IMR-90 (cell line): ENCODE measurements around the gene TMEM237. TPM values are rescaled to one million over a fixed set of nuclear protein-coding genes. Genes with fewer than 3 reads are reported as not detected.

Experiments used
- ATAC-seq: fragments of 200-7000 bp; cut with Tn5 transposase; 2 replicates; pipeline ENCODE4 v1.9.1; 2020; ENCODE audit warnings: low read depth, mild to moderate bottlenecking, moderate library complexity
- BruUV-seq: library from RNA; stranded (reverse); fragments of 400-500 nt; replicated peaks from 2 replicates; lab custom pipeline; 2021; lab: Mats Ljungman, UMichigan
- CTCF ChIA-PET: fragments of 300-600 bp; formaldehyde crosslinking; extraction: SDS; loops from one replicate; lab custom pipeline; 2021; ENCODE audit warnings: antibody characterized with exemption; lab: Yijun Ruan, JAX
- POLR2A ChIA-PET: fragments of 300-600 bp; sonication (Branson Sonifier 250); formaldehyde crosslinking; loops from one replicate; lab custom pipeline; 2022; ENCODE audit warnings: antibody characterized with exemption; ENCODE audit not compliant: unreplicated experiment; lab: Charles Lee
- DNase-seq: peaks from one replicate; pipeline ENCODE4 v3.0.0; 2013
- H2AFZ ChIP-seq: replicated peaks from 2 replicates; pipeline ENCODE3; 2013; ENCODE audit warnings: low read length, mild to moderate bottlenecking; ENCODE audit not compliant: poor library complexity
- H2AK5ac ChIP-seq: 2 replicates; pipeline ENCODE4 v1.6.1; 2013; ENCODE audit warnings: low read depth, low read length, inconsistent platforms
- H2AK9ac ChIP-seq: replicated peaks from 2 replicates; pipeline ENCODE3; 2013; ENCODE audit warnings: mild to moderate bottlenecking, low read depth, low read length, moderate library complexity; ENCODE audit not compliant: poor library complexity
- H2BK120ac ChIP-seq: 2 replicates; pipeline ENCODE4 v1.6.1; 2013; ENCODE audit warnings: low read depth, low read length, inconsistent platforms
- H2BK15ac ChIP-seq: 3 replicates; pipeline ENCODE4 v1.6.1; 2013; ENCODE audit warnings: low read depth, low read length, inconsistent platforms
- H2BK20ac ChIP-seq: 2 replicates; pipeline ENCODE4 v1.6.1; 2013; ENCODE audit warnings: low read depth, mild to moderate bottlenecking, inconsistent platforms, low read length, moderate library complexity
- H2BK5ac ChIP-seq: 2 replicates; pipeline ENCODE4 v1.6.1; 2013; ENCODE audit warnings: mild to moderate bottlenecking, low read depth, low read length, inconsistent platforms; ENCODE audit not compliant: poor library complexity, severe bottlenecking
- H3K14ac ChIP-seq: replicated peaks from 2 replicates; pipeline ENCODE4 v1.6.1; 2013; ENCODE audit warnings: low read depth, low read length, inconsistent platforms
- H3K18ac ChIP-seq: 2 replicates; pipeline ENCODE4 v1.6.1; 2013; ENCODE audit warnings: low read depth, low read length, control low read depth
- H3K23ac ChIP-seq: 2 replicates; pipeline ENCODE4 v1.6.1; 2013; ENCODE audit warnings: low read depth, low read length, inconsistent platforms
- H3K27ac ChIP-seq: 2 replicates; pipeline ENCODE4 v1.5.1; 2013; ENCODE audit warnings: mild to moderate bottlenecking, control low read depth, low read length; ENCODE audit not compliant: insufficient read depth
- H3K27me3 ChIP-seq: 2 replicates; pipeline ENCODE4 v1.6.1; 2013; ENCODE audit warnings: low read length; ENCODE audit not compliant: control insufficient read depth, insufficient read depth
- H3K36me3 ChIP-seq: 2 replicates; pipeline ENCODE4 v1.6.1; 2013; ENCODE audit warnings: low read length, mixed read lengths; ENCODE audit not compliant: control insufficient read depth, insufficient read depth
- H3K4ac ChIP-seq: 2 replicates; pipeline ENCODE4 v1.6.1; 2013; ENCODE audit warnings: low read depth, low read length, inconsistent platforms
- H3K4me1 ChIP-seq: 2 replicates; pipeline ENCODE4 v1.6.1; 2013; ENCODE audit warnings: low read length, mixed read lengths; ENCODE audit not compliant: control insufficient read depth, insufficient read depth
- H3K4me2 ChIP-seq: 2 replicates; pipeline ENCODE4 v1.6.1; 2013; ENCODE audit warnings: low read depth, mild to moderate bottlenecking, control low read depth, low read length, moderate library complexity
- H3K4me3 ChIP-seq: 2 replicates; pipeline ENCODE4 v1.5.1; 2013; ENCODE audit warnings: low read depth, mild to moderate bottlenecking, control low read depth, low read length, moderate library complexity; ENCODE audit not compliant: insufficient read depth
- H3K56ac ChIP-seq: 2 replicates; pipeline ENCODE4 v1.6.1; 2013; ENCODE audit warnings: low read length, inconsistent platforms; ENCODE audit not compliant: insufficient read depth; ENCODE audit errors: extremely low read depth
- H3K79me1 ChIP-seq, 2 experiments: 2 replicates each; pipeline ENCODE4 v1.6.1; 2013; ENCODE audit warnings: low read length in 2 of 2, inconsistent platforms in 1 of 2, low read depth in 1 of 2
- H3K9ac ChIP-seq: 2 replicates; pipeline ENCODE4 v1.6.1; 2013; ENCODE audit warnings: low read depth, low read length, control low read depth
- H3K9me1 ChIP-seq: 2 replicates; pipeline ENCODE4 v1.6.1; 2013; ENCODE audit warnings: low read length, inconsistent platforms; ENCODE audit not compliant: insufficient read depth
- H3K9me3 ChIP-seq: 2 replicates; pipeline ENCODE4 v1.6.1; 2013; ENCODE audit warnings: low read length; ENCODE audit not compliant: control insufficient read depth, insufficient read depth
- H4K20me1 ChIP-seq: 2 replicates; pipeline ENCODE4 v1.6.1; 2013; ENCODE audit warnings: low read length, inconsistent platforms; ENCODE audit not compliant: insufficient read depth
- H4K5ac ChIP-seq: 2 replicates; pipeline ENCODE4 v1.6.1; 2013; ENCODE audit warnings: mild to moderate bottlenecking, low read depth, low read length, control low read depth
- H4K8ac ChIP-seq, 2 experiments: 2 replicates each; pipeline ENCODE4 v1.6.1; 2013; ENCODE audit warnings: low read depth in 2 of 2, low read length in 2 of 2, control low read depth in 1 of 2, inconsistent platforms in 1 of 2
- H4K91ac ChIP-seq: 2 replicates; pipeline ENCODE4 v1.6.1; 2013; ENCODE audit warnings: low read depth, low read length, inconsistent platforms; ENCODE audit not compliant: insufficient read depth
- BHLHE40 ChIP-seq: fragments of 150-350 bp; IDR thresholded peaks from 2 replicates; pipeline ENCODE4 v1.6.1; 2016; ENCODE audit warnings: mild to moderate bottlenecking, low read depth, low read length
- CEBPB ChIP-seq: IDR thresholded peaks from 2 replicates; pipeline ENCODE4 v1.6.1; 2012; ENCODE audit warnings: low read depth, low read length, improper control_type of control experiment
- CHD1 ChIP-seq: IDR thresholded peaks from 2 replicates; pipeline ENCODE4 v1.6.1; 2012; ENCODE audit warnings: low read depth, low read length, improper control_type of control experiment
- CTCF ChIP-seq: conservative IDR thresholded peaks from 2 replicates; pipeline ENCODE4 v1.5.1; 2012; ENCODE audit warnings: mild to moderate bottlenecking, low read depth, low read length, improper control_type of control experiment
- FOS ChIP-seq: fragments of 150-350 bp; IDR thresholded peaks from 2 replicates; pipeline ENCODE4 v1.6.1; 2016; ENCODE audit warnings: low read depth, low read length
- MAFK ChIP-seq: IDR thresholded peaks from 2 replicates; pipeline ENCODE4 v1.6.1; 2012; ENCODE audit warnings: low read depth, low read length, improper control_type of control experiment
- MAZ ChIP-seq: IDR thresholded peaks from 2 replicates; pipeline ENCODE4 v1.6.1; 2012; ENCODE audit warnings: low read depth, mild to moderate bottlenecking, low read length, improper control_type of control experiment, moderate library complexity, borderline replicate concordance
- MXI1 ChIP-seq: IDR thresholded peaks from 2 replicates; pipeline ENCODE4 v1.6.1; 2012; ENCODE audit warnings: low read depth, mild to moderate bottlenecking, low read length, moderate library complexity, borderline replicate concordance
- NFE2L2 ChIP-seq: fragments of 150-350 bp; IDR thresholded peaks from 2 replicates; pipeline ENCODE4 v1.6.1; 2016; ENCODE audit warnings: low read depth, mild to moderate bottlenecking, low read length
- POLR2A ChIP-seq: IDR thresholded peaks from 2 replicates; pipeline ENCODE4 v1.6.1; 2012; ENCODE audit warnings: mild to moderate bottlenecking, low read depth, low read length
- RAD21 ChIP-seq: IDR thresholded peaks from 2 replicates; pipeline ENCODE4 v1.6.1; 2012; ENCODE audit warnings: low read length, improper control_type of control experiment
- RCOR1 ChIP-seq: IDR thresholded peaks from 2 replicates; pipeline ENCODE4 v1.6.1; 2012; ENCODE audit warnings: mild to moderate bottlenecking, low read length, improper control_type of control experiment; ENCODE audit not compliant: insufficient replicate concordance
- RFX5 ChIP-seq: IDR thresholded peaks from 2 replicates; pipeline ENCODE4 v1.8.0; 2012; ENCODE audit warnings: low read depth, mild to moderate bottlenecking, low read length, moderate library complexity
- SMC3 ChIP-seq: fragments of 150-350 bp; IDR thresholded peaks from 2 replicates; pipeline ENCODE4 v1.6.1; 2016; ENCODE audit warnings: low read depth, mild to moderate bottlenecking, antibody characterized with exemption, low read length, moderate library complexity
- WGBS, 2 experiments: methylation state at CpG; one replicate each; pipeline versions ENCODE4 v1.1.5 to v1.1.7; 2013; ENCODE audit warnings: missing lambda C conversion rate in 2 of 2; ENCODE audit not compliant: insufficient read length in 1 of 2; ENCODE audit errors: extremely low coverage in 2 of 2; 5-methylcytosine and 5-hydroxymethylcytosine counted together
- dilution Hi-C: fragments of 300-500 bp; cut with HindIII; formaldehyde crosslinking; loops from one replicate; pipeline ENCODE4 v1.14.3; 2018; ENCODE audit warnings: low sequenced_read_pairs; ENCODE audit not compliant: unreplicated experiment
- in situ Hi-C: fragments of 300-500 bp; cut with MboI; formaldehyde crosslinking; loops from 3 replicates; pipeline ENCODE4 v1.14.3; 2019; ENCODE audit warnings: low sequenced_read_pairs, inconsistent platforms, mixed read lengths
- intact Hi-C: fragments of 100-400 bp; cut with micrococcal nuclease; formaldehyde crosslinking; loops from 2 replicates; pipeline ENCODE4 v1.10.0; 2022
- polyA plus RNA-seq, 3 experiments: library from polyadenylated mRNA; depleted of rRNA; stranded (reverse); fragments of >200 nt; gene quantifications; 2 replicates each; pipeline ENCODE4 v1.2.3, GENCODE V29; 2012; ENCODE audit warnings: low replicate concordance in 1 of 3
- total RNA-seq: library from RNA; depleted of rRNA; stranded (reverse); fragments of >200 nt; gene quantifications from 2 replicates; pipeline ENCODE4 v1.2.3, GENCODE V29; 2012
- TF ChIP-seq, protein P1 (sequence below): fragments of 150-350 bp; IDR thresholded peaks from 2 replicates; pipeline ENCODE4 v1.6.1; 2017; ENCODE audit warnings: mild to moderate bottlenecking, antibody characterized with exemption, low read length, low read depth
- TF ChIP-seq, protein P2 (sequence below): fragments of 150-350 bp; IDR thresholded peaks from 2 replicates; pipeline ENCODE4 v1.6.1; 2016; ENCODE audit warnings: low read depth, mild to moderate bottlenecking, low read length, moderate library complexity, borderline replicate concordance

TMEM237 gene
- total and polyA plus RNA-seq, 2 of the 4 experiments (the other 2 are of a cell fraction): 29.4 to 58.8 TPM

DNA sequence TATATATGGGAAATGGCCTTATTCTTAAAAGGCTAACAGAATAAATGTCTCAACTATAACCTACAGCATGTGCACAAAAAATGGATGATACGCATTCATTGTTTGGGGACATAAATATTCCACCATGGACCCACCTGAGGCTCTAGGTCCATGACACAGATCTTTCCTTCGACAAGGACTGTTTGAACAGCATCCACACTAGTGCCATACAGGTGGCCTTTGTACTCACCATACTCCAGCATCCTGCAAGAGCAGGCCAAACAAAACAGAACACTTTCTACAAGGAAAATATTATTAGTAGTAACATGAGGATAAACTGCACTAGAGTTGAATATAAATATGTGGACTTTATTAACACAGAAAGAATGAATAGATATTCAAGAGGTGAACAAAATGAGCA, 6.1 kb upstream of the TMEM237 start:
- H3K14ac ChIP-seq: no peak overlapping the region
- H3K9me3 ChIP-seq: no peaks in the 10 kb centered on the region
- no peak for DNase-seq
- no peak overlapping the region for H2AFZ ChIP-seq
- H2BK15ac ChIP-seq: no peak overlapping the region
- no peak for ATAC-seq
- H3K4ac ChIP-seq: no peak overlapping the region
- no peak overlapping the region for H3K27ac ChIP-seq
- intact Hi-C loops: no loop called here
- H3K23ac ChIP-seq: no peak overlapping the region
- H4K20me1 ChIP-seq: no peaks in the 10 kb centered on the region
- H2AK9ac ChIP-seq: no peak overlapping the region
- H3K27me3 ChIP-seq: no peaks in the 10 kb centered on the region
- ChIA-PET CTCF (no interaction called here), POLR2A (no interaction called here)
- no peak overlapping the region for H2BK20ac ChIP-seq
- H3K18ac ChIP-seq: no peak overlapping the region
- in situ Hi-C loops: no loop called here
- no peak overlapping the region for H3K4me3 ChIP-seq
- BruUV-seq: no TSS peak
- H2BK5ac ChIP-seq: no peak overlapping the region
- no peak overlapping the region for H3K4me2 ChIP-seq
- no peak overlapping the region for H4K8ac ChIP-seq
- no peak overlapping the region for H4K5ac ChIP-seq
- H3K9me1 ChIP-seq: peaks cover 3% of the 10 kb centered on the region; the same call in 1 of the 2 replicates
- no peak overlapping the region for H2AK5ac ChIP-seq
- no peak overlapping the region for H3K9ac ChIP-seq
- H3K4me1 ChIP-seq: peaks cover 10% of the 10 kb centered on the region
- WGBS, 2 experiments: 86% methylated on average over 1 of the region's 2 CpGs; no CpG with 5 or more reads in 1 of the 2 experiments
- H2BK120ac ChIP-seq: no peak overlapping the region
- peaks cover 0 to under 1% of the 10 kb centered on the region in 2 experiments; a peak in 1 of 4 replicates for H3K79me1 ChIP-seq
- H3K56ac ChIP-seq: no peak overlapping the region
- H4K91ac ChIP-seq: no peak overlapping the region
- TF ChIP-seq POLR2A (no peak), RCOR1 (no peak), CHD1 (no peak), FOS (no peak), CEBPB (no peak), NFE2L2 (no peak), MXI1 (no peak), BHLHE40 (no peak), RFX5 (no peak), MAZ (no peak), RAD21 (no peak), SMC3 (no peak), CTCF (no peak), MAFK (no peak)
- TF ChIP-seq, protein P1, sequence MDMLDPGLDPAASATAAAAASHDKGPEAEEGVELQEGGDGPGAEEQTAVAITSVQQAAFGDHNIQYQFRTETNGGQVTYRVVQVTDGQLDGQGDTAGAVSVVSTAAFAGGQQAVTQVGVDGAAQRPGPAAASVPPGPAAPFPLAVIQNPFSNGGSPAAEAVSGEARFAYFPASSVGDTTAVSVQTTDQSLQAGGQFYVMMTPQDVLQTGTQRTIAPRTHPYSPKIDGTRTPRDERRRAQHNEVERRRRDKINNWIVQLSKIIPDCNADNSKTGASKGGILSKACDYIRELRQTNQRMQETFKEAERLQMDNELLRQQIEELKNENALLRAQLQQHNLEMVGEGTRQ: no peak
- TF ChIP-seq, protein P2, sequence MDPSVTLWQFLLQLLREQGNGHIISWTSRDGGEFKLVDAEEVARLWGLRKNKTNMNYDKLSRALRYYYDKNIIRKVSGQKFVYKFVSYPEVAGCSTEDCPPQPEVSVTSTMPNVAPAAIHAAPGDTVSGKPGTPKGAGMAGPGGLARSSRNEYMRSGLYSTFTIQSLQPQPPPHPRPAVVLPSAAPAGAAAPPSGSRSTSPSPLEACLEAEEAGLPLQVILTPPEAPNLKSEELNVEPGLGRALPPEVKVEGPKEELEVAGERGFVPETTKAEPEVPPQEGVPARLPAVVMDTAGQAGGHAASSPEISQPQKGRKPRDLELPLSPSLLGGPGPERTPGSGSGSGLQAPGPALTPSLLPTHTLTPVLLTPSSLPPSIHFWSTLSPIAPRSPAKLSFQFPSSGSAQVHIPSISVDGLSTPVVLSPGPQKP: no peak
- dilution Hi-C loops: no loop called here
- no peaks in the 10 kb centered on the region for H3K36me3 ChIP-seq
